DND-41 (cell line): ENCODE data around the gene CDKN2AIP.

Source experiments
- ATAC-seq: fragments of 200-7000 bp; cut with Tn5 transposase; 3 replicates; pipeline ENCODE4 v1.9.1; 2021; ENCODE audit warnings: low read depth; ENCODE audit not compliant: insufficient read depth
- DNase-seq: peaks from one replicate; pipeline ENCODE4 v3.0.0-alpha.2; 2020
- H2AFZ ChIP-seq: 2 replicates; pipeline ENCODE4 v1.6.0; 2012; ENCODE audit warnings: low read depth, low read length
- H3K27ac ChIP-seq: 2 replicates; pipeline ENCODE4 v1.5.1; 2012; ENCODE audit warnings: low read length, inconsistent platforms
- H3K27me3 ChIP-seq: fragments of 200-600 bp; sonication (generic); 2 replicates; pipeline ENCODE4 v1.6.0; 2012; ENCODE audit warnings: low read length, mild to moderate bottlenecking, inconsistent platforms; ENCODE audit not compliant: insufficient read depth, poor library complexity
- H3K36me3 ChIP-seq: 2 replicates; pipeline ENCODE4 v1.5.1; 2012; ENCODE audit warnings: low read length, inconsistent platforms; ENCODE audit not compliant: insufficient read depth
- H3K4me1 ChIP-seq: 2 replicates; pipeline ENCODE4 v1.5.1; 2012; ENCODE audit warnings: mild to moderate bottlenecking, low read length; ENCODE audit not compliant: insufficient read depth
- H3K4me2 ChIP-seq: 2 replicates; pipeline ENCODE4 v1.6.0; 2012; ENCODE audit warnings: mild to moderate bottlenecking, moderate library complexity, low read length, inconsistent platforms; ENCODE audit not compliant: insufficient read depth
- H3K4me3 ChIP-seq, 2 experiments: fragments of 200-600 bp in 1 of 2; shearing (Covaris generic) in 1 of 2; 2 replicates each; pipeline ENCODE4 v1.5.1; 2012 to 2016; ENCODE audit warnings: inconsistent platforms in 2 of 2, low read length in 2 of 2, mild to moderate bottlenecking in 2 of 2, low read depth in 1 of 2, moderate library complexity in 1 of 2
- H3K79me2 ChIP-seq: 2 replicates; pipeline ENCODE4 v1.6.0; 2012; ENCODE audit warnings: low read length, inconsistent platforms; ENCODE audit not compliant: insufficient read depth
- H3K9ac ChIP-seq: 2 replicates; pipeline ENCODE4 v1.6.0; 2012; ENCODE audit warnings: low read depth, mild to moderate bottlenecking, inconsistent platforms, low read length, moderate library complexity
- H3K9me3 ChIP-seq: 2 replicates; pipeline ENCODE4 v1.5.1; 2012; ENCODE audit warnings: low read length, moderate library complexity, mild to moderate bottlenecking, inconsistent platforms; ENCODE audit not compliant: insufficient read depth, severe bottlenecking
- H4K20me1 ChIP-seq: 2 replicates; pipeline ENCODE4 v1.6.0; 2012; ENCODE audit warnings: low read length; ENCODE audit not compliant: insufficient read depth
- EZH2 ChIP-seq: IDR thresholded peaks from 3 replicates; pipeline ENCODE4 v1.6.1; 2012; ENCODE audit warnings: borderline replicate concordance, low read depth, mild to moderate bottlenecking, moderate library complexity, low read length, inconsistent platforms; ENCODE audit not compliant: severe bottlenecking
- TF ChIP-seq, protein P1 (sequence below): IDR thresholded peaks from 2 replicates; pipeline ENCODE4 v1.5.1; 2012; ENCODE audit warnings: borderline replicate concordance, low read length, moderate library complexity, mild to moderate bottlenecking; ENCODE audit not compliant: poor library complexity, severe bottlenecking; ENCODE audit errors: extremely low read depth

Gene CDKN2AIP

DNA sequence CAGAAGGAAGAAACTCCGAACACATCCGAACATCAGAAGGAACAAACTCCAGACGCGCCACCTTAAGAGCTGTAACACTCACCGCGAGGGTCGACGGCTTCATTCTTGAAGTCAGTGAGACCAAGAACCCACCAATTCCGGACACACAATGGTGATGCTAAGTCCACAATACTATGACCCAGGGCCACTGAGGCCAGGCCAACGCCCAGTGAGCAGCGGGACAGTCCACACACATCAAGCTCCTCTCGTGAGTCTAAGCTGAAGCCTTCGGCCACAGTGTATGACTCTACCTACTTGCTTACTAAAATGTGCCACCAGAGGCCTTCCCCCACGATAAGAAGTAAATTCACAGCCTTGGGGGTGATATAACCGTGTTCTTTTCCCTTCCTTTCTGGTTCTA lies 10.2 kb upstream of the CDKN2AIP start:
- H3K9me3 ChIP-seq: no peaks in the 10 kb centered on the region
- no peak overlapping the region for H3K9ac ChIP-seq
- no peaks in the 10 kb centered on the region for H3K27me3 ChIP-seq
- H3K4me1 ChIP-seq: no peaks in the 10 kb centered on the region
- TF ChIP-seq, protein P1, sequence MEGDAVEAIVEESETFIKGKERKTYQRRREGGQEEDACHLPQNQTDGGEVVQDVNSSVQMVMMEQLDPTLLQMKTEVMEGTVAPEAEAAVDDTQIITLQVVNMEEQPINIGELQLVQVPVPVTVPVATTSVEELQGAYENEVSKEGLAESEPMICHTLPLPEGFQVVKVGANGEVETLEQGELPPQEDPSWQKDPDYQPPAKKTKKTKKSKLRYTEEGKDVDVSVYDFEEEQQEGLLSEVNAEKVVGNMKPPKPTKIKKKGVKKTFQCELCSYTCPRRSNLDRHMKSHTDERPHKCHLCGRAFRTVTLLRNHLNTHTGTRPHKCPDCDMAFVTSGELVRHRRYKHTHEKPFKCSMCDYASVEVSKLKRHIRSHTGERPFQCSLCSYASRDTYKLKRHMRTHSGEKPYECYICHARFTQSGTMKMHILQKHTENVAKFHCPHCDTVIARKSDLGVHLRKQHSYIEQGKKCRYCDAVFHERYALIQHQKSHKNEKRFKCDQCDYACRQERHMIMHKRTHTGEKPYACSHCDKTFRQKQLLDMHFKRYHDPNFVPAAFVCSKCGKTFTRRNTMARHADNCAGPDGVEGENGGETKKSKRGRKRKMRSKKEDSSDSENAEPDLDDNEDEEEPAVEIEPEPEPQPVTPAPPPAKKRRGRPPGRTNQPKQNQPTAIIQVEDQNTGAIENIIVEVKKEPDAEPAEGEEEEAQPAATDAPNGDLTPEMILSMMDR: no peak
- TF ChIP-seq EZH2: no peak
- no peak overlapping the region for H3K4me3 ChIP-seq
- ATAC-seq: no peak
- H3K79me2 ChIP-seq: no peaks in the 10 kb centered on the region
- no peak overlapping the region for H3K27ac ChIP-seq
- no peaks in the 10 kb centered on the region for H4K20me1 ChIP-seq
- H3K36me3 ChIP-seq: no peaks in the 10 kb centered on the region
- no peak overlapping the region for H3K4me2 ChIP-seq
- no peak overlapping the region for H2AFZ ChIP-seq
- DNase-seq: no peak

DNA sequence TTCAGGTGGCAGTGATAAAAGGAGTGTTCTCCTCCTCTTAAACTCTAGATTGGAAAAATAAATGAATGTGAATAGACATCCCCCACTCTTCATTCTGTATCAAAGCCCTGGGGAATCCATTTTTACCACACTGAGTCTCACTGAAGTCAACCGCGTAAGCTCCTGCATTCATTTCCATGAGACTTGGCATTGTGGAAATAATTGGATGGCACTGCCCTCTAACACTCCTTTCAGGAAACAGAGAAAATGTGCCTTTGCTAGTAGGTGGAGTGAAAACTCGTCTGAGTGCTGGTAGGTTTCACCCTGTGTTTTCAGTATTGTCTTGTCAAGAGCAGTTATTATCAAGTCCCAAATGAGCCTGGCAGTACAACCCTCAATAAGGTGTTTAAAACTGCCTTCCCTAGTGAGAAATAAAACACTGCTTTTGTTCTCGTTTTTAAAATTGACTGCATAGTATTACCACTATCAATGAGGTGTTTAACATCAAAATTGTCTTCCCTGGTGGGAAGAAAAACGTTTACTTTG lies 9.7 kb upstream of the CDKN2AIP start:
- H3K4me1 ChIP-seq: no peaks in the 10 kb centered on the region
- no peak for ATAC-seq
- H3K9ac ChIP-seq: no peak overlapping the region
- H3K79me2 ChIP-seq: no peaks in the 10 kb centered on the region
- H3K4me3 ChIP-seq: no peak overlapping the region
- no peaks in the 10 kb centered on the region for H4K20me1 ChIP-seq
- H2AFZ ChIP-seq: no peak overlapping the region
- no peak overlapping the region for H3K27ac ChIP-seq
- no peaks in the 10 kb centered on the region for H3K36me3 ChIP-seq
- TF ChIP-seq, protein P1: no peak
- TF ChIP-seq EZH2: no peak
- no peak overlapping the region for H3K4me2 ChIP-seq
- DNase-seq: no peak
- no peaks in the 10 kb centered on the region for H3K9me3 ChIP-seq
- H3K27me3 ChIP-seq: no peaks in the 10 kb centered on the region

DNA sequence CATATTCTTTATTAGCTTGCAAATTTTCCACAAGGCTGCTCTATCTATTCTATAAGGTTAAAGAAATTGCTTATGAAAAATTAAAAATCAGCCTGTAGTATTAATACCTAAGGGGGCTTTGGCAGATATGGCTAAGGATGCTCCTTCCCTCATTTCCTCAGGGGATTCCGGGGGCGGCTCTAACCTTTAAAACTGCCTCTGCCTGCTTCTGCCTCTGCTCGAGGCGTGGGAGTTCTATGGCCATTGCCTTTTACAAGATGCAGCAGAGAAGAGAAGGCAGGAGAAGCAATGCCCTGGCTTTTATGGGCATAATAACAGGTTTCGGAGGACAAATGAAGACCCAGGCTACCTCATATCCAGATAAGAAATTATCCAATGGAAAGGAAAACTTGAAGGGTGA lies 8.6 kb upstream of the CDKN2AIP start:
- Histone ChIP-seq H3K4me3 (no peak overlapping the region), H2AFZ (no peak overlapping the region), H3K36me3 (no peaks in the 10 kb centered on the region), H3K9me3 (no peaks in the 10 kb centered on the region), H3K9ac (no peak overlapping the region), H3K4me2 (no peak overlapping the region), H4K20me1 (no peaks in the 10 kb centered on the region), H3K27me3 (no peaks in the 10 kb centered on the region), H3K27ac (no peak overlapping the region), H3K4me1 (no peaks in the 10 kb centered on the region), H3K79me2 (no peaks in the 10 kb centered on the region)
- no peak for ATAC-seq
- no peak for TF ChIP-seq EZH2
- TF ChIP-seq, protein P1: no peak
- DNase-seq: no peak

DNA sequence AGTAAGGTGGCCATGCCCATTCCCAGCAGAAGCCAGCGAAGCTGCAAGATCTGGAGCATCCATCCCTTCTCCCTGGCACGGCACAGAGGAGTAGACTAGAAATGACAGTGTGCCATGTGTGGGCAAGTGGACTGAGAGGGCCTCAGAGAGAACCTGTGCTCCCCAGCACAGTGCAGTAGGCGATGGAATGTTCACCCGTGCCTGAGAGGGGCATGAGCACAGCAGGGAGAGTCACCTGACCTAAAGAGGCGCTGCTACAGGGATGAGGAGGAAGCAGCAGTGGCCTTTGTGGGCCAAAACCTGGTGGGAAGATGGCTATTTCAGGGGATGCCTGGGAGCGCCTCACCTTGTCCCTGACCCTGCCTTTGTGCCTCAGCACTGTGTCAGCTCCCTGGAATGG lies 8.0 kb upstream of the CDKN2AIP start:
- ATAC-seq (no peak), DNase-seq (no peak)
- no peak overlapping the region for H2AFZ ChIP-seq
- no peaks in the 10 kb centered on the region for H3K79me2 ChIP-seq
- H3K36me3 ChIP-seq: no peaks in the 10 kb centered on the region
- TF ChIP-seq EZH2: no peak
- TF ChIP-seq, protein P1: no peak
- H3K9me3 ChIP-seq: no peaks in the 10 kb centered on the region
- no peaks in the 10 kb centered on the region for H3K4me1 ChIP-seq
- H3K27me3 ChIP-seq: no peaks in the 10 kb centered on the region
- no peaks in the 10 kb centered on the region for H4K20me1 ChIP-seq
- no peak overlapping the region for H3K27ac ChIP-seq
- H3K4me2 ChIP-seq: no peak overlapping the region
- no peak overlapping the region for H3K9ac ChIP-seq
- H3K4me3 ChIP-seq: no peak overlapping the region
